Smooth muscle cell (in vitro differentiated cells): ENCODE data around the gene MRM3. TPM values are rescaled to one million over a fixed set of nuclear protein-coding genes. Genes with fewer than 3 reads are reported as not detected.
A peak's percentile ranks its signal among the peaks of the same experiment; 100 is the strongest.

ENCODE experiments used
- DNase-seq: peaks from one replicate; lab custom pipeline; 2025; ENCODE audit not compliant: unreplicated experiment; lab: John Stamatoyannopoulos, UW
- H2AFZ ChIP-seq: fragments of 200-600 bp; sonication (generic); 2 replicates; pipeline ENCODE4 v1.6.0; 2016; ENCODE audit warnings: antibody characterized with exemption, low read depth, mild to moderate bottlenecking
- H3F3A ChIP-seq: fragments of 200-600 bp; sonication (generic); 2 replicates; pipeline ENCODE4 v1.6.0; 2017; ENCODE audit warnings: antibody characterized with exemption, low read depth
- H3K27ac ChIP-seq: fragments of 200-600 bp; sonication (generic); 2 replicates; pipeline ENCODE4 v1.5.1; 2016; ENCODE audit warnings: low read depth, mild to moderate bottlenecking
- H3K27me3 ChIP-seq: fragments of 200-600 bp; sonication (generic); 2 replicates; pipeline ENCODE4 v1.6.1; 2016; ENCODE audit warnings: low read depth, mild to moderate bottlenecking
- H3K36me3 ChIP-seq: fragments of 200-600 bp; sonication (generic); 2 replicates; pipeline ENCODE4 v1.5.1; 2016; ENCODE audit warnings: low read depth
- H3K4me1 ChIP-seq: fragments of 200-600 bp; sonication (generic); 2 replicates; pipeline ENCODE4 v1.5.1; 2016; ENCODE audit warnings: low read depth
- H3K4me2 ChIP-seq: fragments of 200-600 bp; sonication (generic); 2 replicates; pipeline ENCODE4 v1.6.0; 2016; ENCODE audit warnings: mild to moderate bottlenecking
- H3K4me3 ChIP-seq: fragments of 200-600 bp; sonication (generic); 2 replicates; pipeline ENCODE4 v1.5.1; 2016; ENCODE audit warnings: mild to moderate bottlenecking
- H3K79me2 ChIP-seq: fragments of 200-600 bp; sonication (generic); 2 replicates; pipeline ENCODE4 v1.6.0; 2016; ENCODE audit warnings: low read depth, mild to moderate bottlenecking
- H3K9ac ChIP-seq: fragments of 200-600 bp; sonication (generic); 2 replicates; pipeline ENCODE4 v1.6.0; 2016; ENCODE audit warnings: low read depth
- H3K9me3 ChIP-seq: fragments of 200-600 bp; sonication (generic); replicated peaks from 2 replicates; pipeline ENCODE4 v1.5.1; 2016; ENCODE audit warnings: low read depth
- H4K20me1 ChIP-seq: fragments of 200-600 bp; sonication (generic); 2 replicates; pipeline ENCODE4 v1.6.0; 2016; ENCODE audit warnings: low read depth
- WGBS: methylation state at CpG from one replicate; pipeline ENCODE4 v1.1.7; 2016; ENCODE audit warnings: low lambda C conversion rate; 5-methylcytosine and 5-hydroxymethylcytosine counted together
- polyA plus RNA-seq: library from polyadenylated mRNA; unstranded; fragments of >200 nt; fragmentation: Nextera tagmentation; extraction: Ambion mirVana; gene quantifications from 2 replicates; pipeline ENCODE4 v1.2.1, GENCODE V29; 2016
- total RNA-seq: library from RNA; depleted of rRNA; stranded (reverse); fragments of >200 nt; gene quantifications from 2 replicates; pipeline ENCODE4 v1.2.3, GENCODE V29; 2014
- TF ChIP-seq, protein P1 (sequence below): fragments of 200-600 bp; sonication (generic); IDR thresholded peaks from 2 replicates; pipeline ENCODE4 v1.5.1; 2017; ENCODE audit warnings: borderline replicate concordance, mild to moderate bottlenecking, antibody characterized with exemption; ENCODE audit not compliant: insufficient read depth, poor library complexity, severe bottlenecking

MRM3 gene
- total and polyA plus RNA-seq, 2 experiments from 2014 or later: 8.7 to 12.8 TPM

DNA sequence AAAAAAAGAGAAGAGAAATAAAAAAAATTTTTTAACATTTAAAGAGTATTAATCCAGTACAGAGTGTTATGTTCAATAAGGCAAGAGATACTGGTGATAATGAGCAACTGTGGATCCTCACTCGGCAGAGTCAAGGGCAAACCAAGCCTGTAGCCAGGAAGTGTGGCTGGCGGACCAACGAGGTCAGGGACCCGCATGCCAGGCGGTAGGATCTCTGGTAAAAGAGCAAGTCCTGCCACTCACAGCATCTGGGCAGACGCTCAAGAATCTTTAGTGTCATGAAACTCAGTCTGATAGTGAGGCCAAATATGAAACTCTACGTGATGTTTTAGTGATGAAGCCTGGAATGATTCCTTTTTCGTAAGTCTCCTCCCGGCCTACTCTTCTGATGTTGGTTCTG, 21.8 kb upstream of the MRM3 start:
- Histone ChIP-seq H3K36me3 (peaks cover 13% of the 10 kb centered on the region), H3K27me3 (no peaks in the 10 kb centered on the region), H3K79me2 (no peaks in the 10 kb centered on the region), H3K27ac (no peak overlapping the region), H4K20me1 (no peaks in the 10 kb centered on the region), H3K9me3 (no peaks in the 10 kb centered on the region), H3K9ac (no peak overlapping the region), H3K4me2 (no peak overlapping the region), H3K4me3 (no peak overlapping the region), H2AFZ (no peak overlapping the region), H3K4me1 (no peaks in the 10 kb centered on the region), H3F3A (peaks cover 6% of the 10 kb centered on the region)
- 98% methylated on average over 9 of the region's 9 CpGs for WGBS
- DNase-seq: no peak
- TF ChIP-seq, protein P1, sequence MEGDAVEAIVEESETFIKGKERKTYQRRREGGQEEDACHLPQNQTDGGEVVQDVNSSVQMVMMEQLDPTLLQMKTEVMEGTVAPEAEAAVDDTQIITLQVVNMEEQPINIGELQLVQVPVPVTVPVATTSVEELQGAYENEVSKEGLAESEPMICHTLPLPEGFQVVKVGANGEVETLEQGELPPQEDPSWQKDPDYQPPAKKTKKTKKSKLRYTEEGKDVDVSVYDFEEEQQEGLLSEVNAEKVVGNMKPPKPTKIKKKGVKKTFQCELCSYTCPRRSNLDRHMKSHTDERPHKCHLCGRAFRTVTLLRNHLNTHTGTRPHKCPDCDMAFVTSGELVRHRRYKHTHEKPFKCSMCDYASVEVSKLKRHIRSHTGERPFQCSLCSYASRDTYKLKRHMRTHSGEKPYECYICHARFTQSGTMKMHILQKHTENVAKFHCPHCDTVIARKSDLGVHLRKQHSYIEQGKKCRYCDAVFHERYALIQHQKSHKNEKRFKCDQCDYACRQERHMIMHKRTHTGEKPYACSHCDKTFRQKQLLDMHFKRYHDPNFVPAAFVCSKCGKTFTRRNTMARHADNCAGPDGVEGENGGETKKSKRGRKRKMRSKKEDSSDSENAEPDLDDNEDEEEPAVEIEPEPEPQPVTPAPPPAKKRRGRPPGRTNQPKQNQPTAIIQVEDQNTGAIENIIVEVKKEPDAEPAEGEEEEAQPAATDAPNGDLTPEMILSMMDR: no peak

DNA sequence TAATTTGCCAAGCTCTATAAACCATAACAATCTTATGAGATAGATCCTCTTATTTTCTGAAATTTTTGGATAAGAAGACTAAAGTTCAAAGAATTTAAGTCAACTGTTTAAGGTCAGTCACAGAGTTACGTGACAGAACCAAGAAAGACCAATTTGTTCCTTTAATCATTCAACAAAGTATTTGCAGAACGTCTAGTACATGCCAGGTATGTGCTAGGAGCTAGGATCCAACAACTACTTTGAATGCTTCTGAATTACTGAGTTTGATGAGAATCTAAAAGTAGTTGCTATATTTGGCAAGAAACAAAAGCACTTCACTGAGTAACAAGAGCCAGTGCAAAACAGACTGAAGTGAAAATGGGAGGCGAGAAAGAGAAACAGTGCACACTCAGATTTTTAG, 15.1 kb upstream of the MRM3 start:
- no peak overlapping the region for H2AFZ ChIP-seq
- no peaks in the 10 kb centered on the region for H3K9me3 ChIP-seq
- TF ChIP-seq, protein P1: no peak
- H4K20me1 ChIP-seq: no peaks in the 10 kb centered on the region
- H3K4me1 ChIP-seq: no peaks in the 10 kb centered on the region
- DNase-seq: no peak
- no peak overlapping the region for H3K4me2 ChIP-seq
- H3K4me3 ChIP-seq: no peak overlapping the region
- no peak overlapping the region for H3K27ac ChIP-seq
- H3F3A ChIP-seq: no peaks in the 10 kb centered on the region
- H3K79me2 ChIP-seq: no peaks in the 10 kb centered on the region
- H3K9ac ChIP-seq: no peak overlapping the region
- no peaks in the 10 kb centered on the region for H3K27me3 ChIP-seq
- peaks cover 22% of the 10 kb centered on the region for H3K36me3 ChIP-seq
- 90% methylated on average over 3 of the region's 3 CpGs for WGBS

DNA sequence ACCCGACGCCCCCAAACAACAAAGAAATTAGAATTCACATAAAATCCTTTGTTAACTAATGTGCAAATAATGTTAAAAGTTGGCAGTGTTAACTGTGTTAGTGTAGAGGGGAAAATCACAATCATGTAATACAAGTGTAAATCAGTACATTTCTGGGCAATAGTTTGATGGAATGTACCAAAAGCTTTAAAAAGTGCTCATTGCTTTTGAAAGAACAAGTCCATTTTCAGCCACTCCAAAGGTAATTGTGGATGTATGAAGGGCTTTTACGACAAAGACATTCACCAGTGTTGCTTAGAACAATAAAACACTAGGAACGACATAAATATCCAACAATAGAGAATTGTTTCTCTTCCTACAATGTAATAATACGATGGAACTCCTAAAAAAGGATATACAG, 9.1 kb upstream of the MRM3 start:
- H3K9me3 ChIP-seq: no peaks in the 10 kb centered on the region
- no peaks in the 10 kb centered on the region for H3K27me3 ChIP-seq
- H3K4me3 ChIP-seq: no peak overlapping the region
- H3K9ac ChIP-seq: no peak overlapping the region
- no peaks in the 10 kb centered on the region for H3K79me2 ChIP-seq
- H4K20me1 ChIP-seq: peaks cover 3% of the 10 kb centered on the region
- peaks cover 35% of the 10 kb centered on the region for H3K36me3 ChIP-seq
- H3F3A ChIP-seq: peaks cover 8% of the 10 kb centered on the region
- no peak overlapping the region for H3K4me2 ChIP-seq
- H2AFZ ChIP-seq: no peak overlapping the region
- WGBS: 97% methylated on average over 5 of the region's 5 CpGs
- TF ChIP-seq, protein P1: no peak
- peaks cover 15% of the 10 kb centered on the region for H3K4me1 ChIP-seq
- H3K27ac ChIP-seq: peak overlapping the region; percentile 64
- DNase-seq: no peak
